Gastroesophageal sphincter (tissue), 3 donors: Measurements from ENCODE around the gene ZNF415.

Experiments
- CTCF ChIP-seq, 4 experiments: fragments of 200-600 bp in 2 of 4; fragments of 450-650 bp in 2 of 4; sonication (generic) in 1 of 4; IDR thresholded peaks; one replicate each; pipeline ENCODE4 v1.5.1; 2017 to 2019; ENCODE audit warnings: antibody characterized with exemption in 4 of 4, mild to moderate bottlenecking in 2 of 4, moderate library complexity in 2 of 4
- POLR2A ChIP-seq, 2 donors: fragments of 450-650 bp; IDR thresholded peaks; one replicate each; pipeline ENCODE4 v1.6.1; 2017; ENCODE audit warnings: antibody characterized with exemption in 2 of 2, mild to moderate bottlenecking in 2 of 2, moderate library complexity in 1 of 2

GRCh38 chr19:53068199-53068598 lies 64.5 kb downstream of the ZNF415 start:
- TF ChIP-seq CTCF (IDR thresholded peaks at IDR 0.05) (no peak), POLR2A (IDR thresholded peaks at IDR 0.05) (no peak)
